MCF 10A (cell line): ENCODE measurements around the gene PPM1H. TPM values are rescaled to one million over a fixed set of nuclear protein-coding genes. Genes with fewer than 3 reads are reported as not detected.

Source experiments
- BruUV-seq: library from RNA; stranded (reverse); fragments of 400-500 nt; replicated peaks from 2 replicates; lab custom pipeline; 2021; lab: Mats Ljungman, UMichigan
- CTCF ChIA-PET: fragments of 300-600 bp; sonication (Branson Sonifier 250); formaldehyde crosslinking; extraction: SDS; loops from one replicate; lab custom pipeline; 2021; ENCODE audit warnings: antibody characterized with exemption, inconsistent platforms; lab: Yijun Ruan, JAX
- POLR2A ChIA-PET: fragments of 300-600, 350-650 bp; sonication (Branson Sonifier 250); formaldehyde crosslinking; extraction: SDS; loops from one replicate; lab custom pipeline; 2020; ENCODE audit warnings: antibody characterized with exemption, inconsistent platforms; lab: Yijun Ruan, JAX
- DNase-seq: peaks from one replicate; pipeline ENCODE4 v3.0.0-alpha.2; 2018; ENCODE audit not compliant: unreplicated experiment
- H3K27ac Mint-ChIP-seq: one replicate; pipeline ENCODE4 v1.8.0; 2022; ENCODE audit warnings: mild to moderate bottlenecking, low read depth, mixed read lengths; ENCODE audit not compliant: unreplicated experiment
- H3K27me3 Mint-ChIP-seq: one replicate; pipeline ENCODE4 v1.8.0; 2022; ENCODE audit warnings: mixed read lengths; ENCODE audit not compliant: insufficient read depth, unreplicated experiment
- H3K36me3 Mint-ChIP-seq: one replicate; pipeline ENCODE4 v1.8.0; 2022; ENCODE audit warnings: mild to moderate bottlenecking, moderate library complexity, mixed read lengths; ENCODE audit not compliant: insufficient read depth, unreplicated experiment
- H3K4me1 Mint-ChIP-seq: one replicate; pipeline ENCODE4 v1.8.0; 2022; ENCODE audit warnings: mixed read lengths; ENCODE audit not compliant: insufficient read depth, unreplicated experiment
- H3K4me3 Mint-ChIP-seq: one replicate; pipeline ENCODE4 v1.8.0; 2022; ENCODE audit warnings: mild to moderate bottlenecking, moderate library complexity, mixed read lengths; ENCODE audit not compliant: unreplicated experiment
- H3K9me3 Mint-ChIP-seq: one replicate; pipeline ENCODE4 v1.8.0; 2022; ENCODE audit warnings: mixed read lengths; ENCODE audit not compliant: unreplicated experiment
- intact Hi-C: fragments of 100-400 bp; cut with micrococcal nuclease; formaldehyde crosslinking; loops from 2 replicates; pipeline ENCODE4 v1.14.1; 2022
- total RNA-seq: library from RNA; stranded (reverse); gene quantifications from 2 replicates; pipeline ENCODE4 v1.2.3, GENCODE V29; 2022
- TF ChIP-seq, protein P1 (sequence below): fragments of 200-600 bp; IDR thresholded peaks from one replicate; pipeline ENCODE4 v1.8.0; 2022; ENCODE audit warnings: antibody characterized with exemption, mild to moderate bottlenecking; ENCODE audit not compliant: unreplicated experiment

PPM1H gene
- total RNA-seq, 1 experiment from 2014 or later, result 0.49 TPM

DNA sequence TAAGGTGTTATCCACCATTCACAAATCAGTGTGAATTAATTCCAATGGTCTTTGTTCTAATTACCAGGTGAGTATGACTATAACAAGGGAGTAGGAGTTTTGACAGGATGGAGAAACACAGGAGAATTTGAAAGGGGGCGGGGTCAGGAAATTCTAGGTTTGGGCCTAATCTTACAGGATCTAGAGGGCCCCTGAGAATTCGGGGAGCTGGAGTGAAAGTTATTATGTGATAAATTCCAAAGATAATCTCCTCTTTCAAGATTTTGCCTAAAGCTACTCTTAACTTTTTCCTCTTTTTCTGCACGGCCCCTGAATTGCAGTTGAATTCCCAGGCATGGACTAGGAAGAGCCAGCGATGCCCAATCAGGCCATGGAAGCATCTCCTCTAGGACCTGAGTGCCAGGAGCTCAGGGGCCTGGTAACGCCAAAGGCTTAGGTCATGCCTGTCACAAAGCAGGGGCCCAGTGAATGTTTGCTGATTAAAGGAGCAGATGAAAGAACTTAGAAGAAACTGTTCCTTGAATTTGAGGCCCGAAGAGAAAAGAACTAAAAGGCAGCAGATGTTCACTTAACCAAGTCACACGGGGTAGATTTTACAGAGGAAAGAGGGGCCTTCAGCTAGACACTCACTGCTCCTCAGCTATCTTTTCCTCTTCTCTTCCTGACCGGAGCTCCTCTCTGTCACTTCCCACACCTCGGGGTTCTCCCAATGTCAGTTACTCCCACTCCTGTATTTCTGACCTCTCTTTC is 195.5 kb downstream of the PPM1H start:
- ChIA-PET CTCF (interaction anchor here (0.6 to 1.2 kb wide), 2 partner anchors 15 to 406 kb away, joined by 3 read pairs; no protein-coding TSS in a partner anchor), POLR2A (interaction anchor here (0.6 to 0.9 kb wide), 3 partner anchors 10 to 611 kb away, joined by 3 to 4 read pairs (median 3); no protein-coding TSS in a partner anchor)
- Mint-ChIP-seq H3K9me3 (no peaks in the 10 kb centered on the region), H3K27me3 (no peaks in the 10 kb centered on the region), H3K27ac (no peak overlapping the region), H3K36me3 (no peaks in the 10 kb centered on the region), H3K4me1 (no peaks in the 10 kb centered on the region), H3K4me3 (no peak overlapping the region)
- DNase-seq, result no peak
- intact Hi-C loops, result no loop called here
- TF ChIP-seq, protein P1, sequence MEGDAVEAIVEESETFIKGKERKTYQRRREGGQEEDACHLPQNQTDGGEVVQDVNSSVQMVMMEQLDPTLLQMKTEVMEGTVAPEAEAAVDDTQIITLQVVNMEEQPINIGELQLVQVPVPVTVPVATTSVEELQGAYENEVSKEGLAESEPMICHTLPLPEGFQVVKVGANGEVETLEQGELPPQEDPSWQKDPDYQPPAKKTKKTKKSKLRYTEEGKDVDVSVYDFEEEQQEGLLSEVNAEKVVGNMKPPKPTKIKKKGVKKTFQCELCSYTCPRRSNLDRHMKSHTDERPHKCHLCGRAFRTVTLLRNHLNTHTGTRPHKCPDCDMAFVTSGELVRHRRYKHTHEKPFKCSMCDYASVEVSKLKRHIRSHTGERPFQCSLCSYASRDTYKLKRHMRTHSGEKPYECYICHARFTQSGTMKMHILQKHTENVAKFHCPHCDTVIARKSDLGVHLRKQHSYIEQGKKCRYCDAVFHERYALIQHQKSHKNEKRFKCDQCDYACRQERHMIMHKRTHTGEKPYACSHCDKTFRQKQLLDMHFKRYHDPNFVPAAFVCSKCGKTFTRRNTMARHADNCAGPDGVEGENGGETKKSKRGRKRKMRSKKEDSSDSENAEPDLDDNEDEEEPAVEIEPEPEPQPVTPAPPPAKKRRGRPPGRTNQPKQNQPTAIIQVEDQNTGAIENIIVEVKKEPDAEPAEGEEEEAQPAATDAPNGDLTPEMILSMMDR, result no peak
- BruUV-seq, result no TSS peak

DNA sequence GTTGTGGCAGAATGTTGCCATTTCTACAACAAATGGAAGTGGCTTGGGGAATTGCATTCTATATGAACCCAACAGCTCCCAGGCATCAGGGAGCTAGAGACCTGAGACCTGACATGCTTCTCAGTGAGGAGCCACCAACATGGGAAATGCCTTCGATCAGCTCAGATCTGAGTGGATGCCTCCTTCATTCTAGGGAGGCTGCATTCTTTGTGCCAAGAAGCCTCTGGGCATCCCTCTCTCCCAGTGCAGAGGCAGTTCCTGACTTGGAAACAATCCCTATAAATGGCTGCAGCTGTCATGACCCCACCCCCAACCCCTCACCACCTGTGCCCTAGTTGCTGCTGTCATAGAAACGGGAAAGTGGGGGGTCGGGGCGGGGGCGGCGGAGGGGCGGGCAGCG is 196.3 kb downstream of the PPM1H start:
- BruUV-seq, result no TSS peak
- TF ChIP-seq, protein P1, result no peak

DNA sequence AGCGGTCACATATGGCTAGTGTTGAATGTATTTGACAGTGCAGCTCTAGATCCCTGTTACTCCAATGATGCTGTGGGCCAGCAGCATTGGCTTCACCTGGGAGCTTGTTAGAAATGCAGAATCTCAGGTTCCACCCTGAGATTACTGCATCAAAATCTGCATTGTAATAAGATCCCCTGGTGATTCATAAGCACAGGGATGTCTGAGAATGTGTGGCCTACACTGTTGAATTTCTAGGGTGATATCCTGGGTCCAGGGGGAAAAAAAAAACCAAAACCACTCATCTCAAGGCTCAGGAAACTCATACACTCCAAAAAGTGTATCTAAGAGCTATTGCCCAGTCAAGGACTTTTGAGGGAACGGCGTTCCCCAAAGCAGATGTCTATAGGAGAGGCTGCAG is 196.8 kb downstream of the PPM1H start:
- ChIA-PET CTCF (interaction anchor here (1.0 kb wide), 1 partner anchor 132 kb away, joined by 3 read pairs; no protein-coding TSS in a partner anchor), POLR2A (interaction anchor here (0.9 kb wide), 1 partner anchor 13 kb away, joined by 3 read pairs; no protein-coding TSS in a partner anchor)
- Mint-ChIP-seq H3K4me1 (peaks cover 1% of the 10 kb centered on the region), H3K9me3 (no peaks in the 10 kb centered on the region), H3K36me3 (no peaks in the 10 kb centered on the region), H3K27ac (no peak overlapping the region), H3K27me3 (no peaks in the 10 kb centered on the region), H3K4me3 (no peak overlapping the region)
- intact Hi-C loops, result no loop called here
- BruUV-seq, result no TSS peak
- DNase-seq, result no peak
- TF ChIP-seq, protein P1, result no peak

More for the DNA sequence above, 196.3 kb downstream of the PPM1H start:
- no peaks in the 10 kb centered on the region for H3K27me3 Mint-ChIP-seq
- ChIA-PET POLR2A (interaction anchor here (0.9 kb wide), 1 partner anchor 49 kb away, joined by 3 read pairs; no protein-coding TSS in a partner anchor), CTCF (interaction anchor here (0.6 to 1.2 kb wide), 3 partner anchors 14 to 407 kb away, joined by 3 read pairs; no protein-coding TSS in a partner anchor)
- no peaks in the 10 kb centered on the region for H3K36me3 Mint-ChIP-seq
- no peaks in the 10 kb centered on the region for H3K9me3 Mint-ChIP-seq
- no peaks in the 10 kb centered on the region for H3K4me1 Mint-ChIP-seq
- intact Hi-C loops, result no loop called here
- no peak overlapping the region for H3K27ac Mint-ChIP-seq
- DNase-seq, result no peak
- H3K4me3 Mint-ChIP-seq, result no peak overlapping the region

DNA sequence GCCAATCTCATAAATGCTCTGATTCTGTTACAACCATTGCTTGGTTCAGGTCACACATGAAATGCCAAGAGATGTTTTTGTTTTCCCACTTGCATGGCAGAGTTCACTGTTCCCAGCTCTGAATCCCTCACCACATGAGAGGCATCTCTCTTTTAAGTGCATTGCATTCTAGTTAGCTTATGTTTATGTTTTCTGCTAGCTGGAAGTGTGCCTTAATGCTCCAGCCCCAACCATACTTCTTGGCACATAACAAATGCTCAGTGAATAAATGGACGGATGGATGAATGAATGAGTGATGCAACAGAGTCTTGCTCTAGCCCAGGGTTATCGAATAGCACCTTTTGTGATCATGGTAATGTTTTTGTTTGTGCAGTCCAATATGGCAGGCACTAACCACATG is 197.3 kb downstream of the PPM1H start:
- Mint-ChIP-seq H3K9me3 (no peaks in the 10 kb centered on the region), H3K27me3 (no peaks in the 10 kb centered on the region), H3K27ac (no peak overlapping the region), H3K4me1 (peaks cover 6% of the 10 kb centered on the region), H3K4me3 (no peak overlapping the region), H3K36me3 (no peaks in the 10 kb centered on the region)
- intact Hi-C loops, result no loop called here
- DNase-seq, result no peak
- TF ChIP-seq, protein P1, result no peak
- ChIA-PET POLR2A (interaction anchor here (0.9 kb wide), 1 partner anchor 13 kb away, joined by 3 read pairs; no protein-coding TSS in a partner anchor), CTCF (interaction anchor here (1.0 kb wide), 1 partner anchor 132 kb away, joined by 3 read pairs; no protein-coding TSS in a partner anchor)
- BruUV-seq, result no TSS peak
